ENCODE data around the gene FAM241A.

The FAM241A gene

GRCh38 chr4:112127803-112128202, 17.5 kb upstream of the FAM241A start:
- no peak for TF ChIP-seq CTCF (IDR thresholded peaks at IDR 0.05; ENCODE audit: low read depth, low read length, missing control alignments)
- in situ Hi-C loops (cut with HindIII; ENCODE audit: low pct_ligation_motif_present, low sequenced_read_pairs) = no loop called here
- Histone ChIP-seq H3K36me3 (replicated peaks) (no peaks in the 10 kb centered on the region), H3K27ac (peak overlapping the region; percentile 71), H3K4me3 (ENCODE audit: low read depth, low read length) (no peak overlapping the region), H3K27me3 (replicated peaks) (no peaks in the 10 kb centered on the region)
- DNase-seq = peak; percentile 55

- no peak overlapping the region for H3K27ac ChIP-seq
- no peaks in the 10 kb centered on the region for H3K36me3 ChIP-seq (replicated peaks)
- no peaks in the 10 kb centered on the region for H3K27me3 ChIP-seq (replicated peaks)
- in situ Hi-C loops (cut with HindIII; ENCODE audit: low pct_ligation_motif_present, low sequenced_read_pairs) = no loop called here
- H3K4me3 ChIP-seq (ENCODE audit: low read depth, low read length) = no peak overlapping the region
- TF ChIP-seq CTCF (IDR thresholded peaks at IDR 0.05; ENCODE audit: low read depth, low read length, missing control alignments) = no peak
- DNase-seq = no peak
Measured at GRCh38 chr4:112128452-112128851, 16.8 kb upstream of the FAM241A start.

DNA sequence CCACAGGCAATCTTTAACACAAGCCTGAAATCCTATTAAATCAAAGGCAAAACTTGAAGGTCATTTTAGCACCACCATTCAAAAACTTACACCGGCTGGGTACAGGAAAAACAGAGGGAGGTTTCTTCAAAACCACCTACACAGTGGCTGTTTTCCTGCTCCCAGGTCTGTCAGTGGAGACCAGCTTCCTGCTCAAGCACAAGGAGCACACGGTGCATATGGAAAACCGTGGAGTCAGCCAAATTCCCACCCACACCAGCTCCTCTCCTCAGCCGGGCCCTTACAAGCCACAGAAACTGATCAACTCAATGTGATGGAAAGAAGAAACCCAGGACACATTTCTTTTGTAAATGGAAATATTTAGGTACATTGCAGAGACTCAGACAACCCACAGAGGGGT, 14.3 kb upstream of the FAM241A start:
- H3K36me3 ChIP-seq (replicated peaks) = no peaks in the 10 kb centered on the region
- no peak for TF ChIP-seq CTCF (IDR thresholded peaks at IDR 0.05; ENCODE audit: low read depth, low read length, missing control alignments)
- in situ Hi-C loops (cut with HindIII; ENCODE audit: low pct_ligation_motif_present, low sequenced_read_pairs) = no loop called here
- no peak overlapping the region for H3K4me3 ChIP-seq (ENCODE audit: low read depth, low read length)
- no peak for DNase-seq
- no peaks in the 10 kb centered on the region for H3K27me3 ChIP-seq (replicated peaks)
- no peak overlapping the region for H3K27ac ChIP-seq

DNA sequence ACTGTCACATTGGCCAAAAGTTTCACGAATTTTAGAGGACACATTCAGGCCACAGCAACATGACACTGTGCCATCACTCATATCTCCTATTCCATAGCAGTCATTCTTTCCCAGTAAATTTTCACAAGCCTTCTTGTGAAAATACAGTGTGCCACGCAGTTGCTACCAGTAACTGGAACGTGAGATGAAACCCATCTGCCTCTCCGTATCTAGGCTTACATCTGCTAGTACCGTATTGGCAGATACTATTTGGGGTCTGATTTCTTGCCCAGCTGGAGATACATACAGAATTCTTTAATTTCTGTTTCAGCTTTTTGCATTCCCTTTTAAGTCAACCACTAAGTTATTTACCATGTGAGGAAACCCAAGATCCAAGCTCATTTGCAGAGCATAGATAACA, 8.7 kb upstream of the FAM241A start:
- Histone ChIP-seq H3K27me3 (replicated peaks) (no peaks in the 10 kb centered on the region), H3K36me3 (replicated peaks) (no peaks in the 10 kb centered on the region), H3K4me3 (ENCODE audit: low read depth, low read length) (no peak overlapping the region), H3K27ac (no peak overlapping the region)
- no peak for DNase-seq
- no peak for TF ChIP-seq CTCF (IDR thresholded peaks at IDR 0.05; ENCODE audit: low read depth, low read length, missing control alignments)
- in situ Hi-C loops (cut with HindIII; ENCODE audit: low pct_ligation_motif_present, low sequenced_read_pairs) = no loop called here

- H3K27me3 ChIP-seq (replicated peaks) = no peaks in the 10 kb centered on the region
- no peak overlapping the region for H3K4me3 ChIP-seq (ENCODE audit: low read depth, low read length)
- H3K36me3 ChIP-seq (replicated peaks) = no peaks in the 10 kb centered on the region
- DNase-seq = no peak
- in situ Hi-C loops (cut with HindIII; ENCODE audit: low pct_ligation_motif_present, low sequenced_read_pairs) = no loop called here
- H3K27ac ChIP-seq = no peak overlapping the region
- no peak for TF ChIP-seq CTCF (IDR thresholded peaks at IDR 0.05; ENCODE audit: low read depth, low read length, missing control alignments)
Measured at GRCh38 chr4:112138538-112138937, 6.7 kb upstream of the FAM241A start.

DNA sequence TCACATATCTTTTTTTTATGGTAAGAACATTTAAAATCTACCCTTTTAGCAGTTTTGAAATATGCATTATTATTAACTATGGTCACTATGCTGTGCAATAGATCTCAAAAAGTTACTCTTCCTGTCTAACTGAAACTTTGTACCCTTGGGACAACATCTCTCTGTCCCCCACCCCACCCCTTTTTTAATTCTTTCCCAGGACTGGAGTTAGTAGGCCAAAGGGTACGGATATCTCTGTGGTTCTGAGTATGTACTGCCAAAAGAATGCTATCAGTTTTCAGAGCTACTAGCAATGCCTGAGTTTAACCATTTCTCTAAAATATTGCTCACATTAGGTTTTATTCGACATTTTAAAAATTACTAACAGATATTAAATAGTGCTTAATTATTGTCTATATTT, 4.7 kb upstream of the FAM241A start:
- H3K27ac ChIP-seq = no peak overlapping the region
- H3K36me3 ChIP-seq (replicated peaks) = no peaks in the 10 kb centered on the region
- no peaks in the 10 kb centered on the region for H3K27me3 ChIP-seq (replicated peaks)
- no peak for DNase-seq
- in situ Hi-C loops (cut with HindIII; ENCODE audit: low pct_ligation_motif_present, low sequenced_read_pairs) = no loop called here
- TF ChIP-seq CTCF (IDR thresholded peaks at IDR 0.05; ENCODE audit: low read depth, low read length, missing control alignments) = no peak
- H3K4me3 ChIP-seq (ENCODE audit: low read depth, low read length) = no peak overlapping the region
